Tibial artery (tissue), 4 donors: ENCODE data around the gene FSIP1.

Source experiments
- DNase-seq, 2 donors: peaks; one replicate each; pipeline ENCODE4 v3.0.0-alpha.2; 2019
- H3K27ac ChIP-seq, 2 donors: fragments of 200-600 bp; sonication (generic) in 1 of 2; 1 replicate in 1 of 2; 2 replicates in 1 of 2; pipeline ENCODE4 v1.5.1; 2018 to 2019; ENCODE audit warnings: mild to moderate bottlenecking in 1 of 2
- H3K27me3 ChIP-seq, 2 donors: fragments of 200-600 bp; sonication (generic) in 1 of 2; one replicate each; pipeline versions ENCODE4 v1.5.1 to v1.6.0; 2016 to 2019
- H3K36me3 ChIP-seq, 3 donors: fragments of 200-600 bp; sonication (generic) in 2 of 3; one replicate each; pipeline ENCODE4 v1.5.1; 2016 to 2019; ENCODE audit warnings: mild to moderate bottlenecking in 2 of 3
- H3K4me1 ChIP-seq, 4 donors: fragments of 200-600 bp; sonication (generic) in 2 of 4; 1 replicate in 3 of 4; 2 replicates in 1 of 4; pipeline ENCODE4 v1.5.1; 2016 to 2019
- H3K4me3 ChIP-seq, 2 donors: fragments of 200-600 bp; sonication (generic) in 1 of 2; 1 replicate in 1 of 2; 2 replicates in 1 of 2; pipeline ENCODE4 v1.5.1; 2018 to 2019; ENCODE audit warnings: mild to moderate bottlenecking in 2 of 2
- H3K9me3 ChIP-seq, 3 donors: fragments of 200-600 bp; sonication (generic) in 1 of 3; one replicate each; pipeline ENCODE4 v1.5.1; 2016 to 2019
- CTCF ChIP-seq, 2 experiments: fragments of 200-600 bp in 1 of 2; fragments of 450-650 bp in 1 of 2; IDR thresholded peaks; one replicate each; pipeline ENCODE4 v1.5.1; 2017 to 2019; ENCODE audit warnings: antibody characterized with exemption in 2 of 2, mild to moderate bottlenecking in 1 of 2, moderate library complexity in 1 of 2
- intact Hi-C: fragments of 100-400 bp; cut with DNase I; formaldehyde crosslinking; loops from one replicate; pipeline ENCODE4 v1.15.0; 2023; ENCODE audit warnings: low total_unique reads

FSIP1 gene

DNA sequence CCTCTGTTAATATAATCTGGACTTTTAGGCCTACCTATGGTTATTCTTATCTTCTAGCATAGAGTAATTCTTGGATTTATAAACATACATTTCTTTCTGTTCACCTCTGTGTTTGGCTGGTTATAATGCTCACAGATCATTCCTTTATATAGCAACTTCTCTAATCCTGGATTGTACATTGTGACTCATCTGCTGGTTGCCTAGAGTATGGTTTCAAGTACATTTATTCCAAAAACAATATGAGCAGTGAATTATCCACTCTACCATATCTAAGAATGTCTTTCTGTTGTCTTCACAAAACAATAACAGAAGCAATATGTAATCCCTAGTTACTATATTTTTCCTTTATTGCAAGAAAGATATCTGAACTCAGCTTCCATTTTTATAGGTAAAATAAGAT, 35.3 kb downstream of the FSIP1 start:
- no peak for DNase-seq
- Histone ChIP-seq H3K4me1 (no peaks in the 10 kb centered on the region), H3K9me3 (no peaks in the 10 kb centered on the region), H3K36me3 (no peaks in the 10 kb centered on the region), H3K27me3 (peaks cover 0 to 2% of the 10 kb centered on the region in 2 donors), H3K4me3 (no peak overlapping the region), H3K27ac (no peak overlapping the region)
- intact Hi-C loops, result loop anchor here (5.0 kb wide), 1 partner anchor 1025 kb away; no protein-coding TSS in a partner anchor
- no peak for TF ChIP-seq CTCF (IDR thresholded peaks at IDR 0.05)

DNA sequence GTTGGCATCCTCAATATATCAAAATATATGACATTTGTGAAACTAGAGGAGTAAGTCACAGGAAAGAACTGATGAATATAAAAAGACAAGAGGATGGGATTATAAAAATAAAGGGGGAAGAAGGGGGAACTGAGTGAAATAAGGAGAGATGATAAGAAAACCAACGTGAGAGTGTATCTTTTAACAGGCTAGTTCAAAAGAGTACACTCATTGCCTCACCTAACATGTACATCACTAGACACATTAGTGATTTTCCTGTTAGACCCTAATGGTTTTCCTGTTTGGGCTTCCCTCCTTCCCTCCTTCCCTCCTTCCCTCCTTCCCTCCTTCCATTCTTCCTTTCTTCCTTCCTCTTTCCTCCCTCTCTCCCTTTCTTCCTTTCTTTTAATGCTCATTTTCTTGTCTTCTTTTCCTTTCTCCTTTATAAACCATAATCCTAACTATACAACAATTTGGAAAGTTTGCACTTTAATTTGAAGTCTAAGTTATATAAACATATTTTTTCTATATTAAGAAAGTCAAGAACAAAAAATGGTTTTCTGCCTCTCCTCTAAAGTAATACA, 35.8 kb downstream of the FSIP1 start:
- H3K4me3 ChIP-seq, result no peak overlapping the region
- peaks cover 0 to 2% of the 10 kb centered on the region in 2 donors for H3K27me3 ChIP-seq
- no peaks in the 10 kb centered on the region for H3K4me1 ChIP-seq
- intact Hi-C loops, result loop anchor here (5.0 kb wide), 1 partner anchor 1024 kb away; no protein-coding TSS in a partner anchor
- no peaks in the 10 kb centered on the region for H3K9me3 ChIP-seq
- no peaks in the 10 kb centered on the region for H3K36me3 ChIP-seq
- no peak for TF ChIP-seq CTCF (IDR thresholded peaks at IDR 0.05)
- no peak for DNase-seq
- H3K27ac ChIP-seq, result no peak overlapping the region

GRCh38 chr15:39746176-39746575, 36.5 kb downstream of the FSIP1 start:
- peaks cover 0 to 2% of the 10 kb centered on the region in 2 donors for H3K27me3 ChIP-seq
- intact Hi-C loops, result loop anchor here (5.0 kb wide), 1 partner anchor 1024 kb away; no protein-coding TSS in a partner anchor
- H3K36me3 ChIP-seq, result no peaks in the 10 kb centered on the region
- H3K27ac ChIP-seq, result no peak overlapping the region
- TF ChIP-seq CTCF (IDR thresholded peaks at IDR 0.05), result no peak
- no peak overlapping the region for H3K4me3 ChIP-seq
- no peaks in the 10 kb centered on the region for H3K4me1 ChIP-seq
- no peaks in the 10 kb centered on the region for H3K9me3 ChIP-seq
- DNase-seq, result no peak

DNA sequence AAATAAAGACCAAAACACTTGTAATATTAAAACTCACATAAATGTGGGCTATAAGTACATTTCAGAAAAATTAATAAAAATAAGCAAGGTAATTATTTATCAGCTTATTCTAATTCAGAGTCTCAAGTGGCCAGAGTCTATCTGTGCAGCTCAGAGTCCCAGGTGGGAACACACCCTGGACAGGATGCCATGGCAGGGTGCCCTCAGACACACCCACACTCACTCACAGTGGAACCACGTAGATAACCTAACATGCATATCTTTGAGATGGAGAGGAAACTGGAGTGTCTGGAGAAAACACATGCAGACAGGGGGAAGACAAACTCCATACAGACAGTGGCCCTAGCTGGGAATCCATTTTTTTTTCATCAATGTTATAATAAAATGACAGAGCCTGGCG, 37.2 kb downstream of the FSIP1 start:
- DNase-seq, result no peak
- H3K27me3 ChIP-seq, result peaks cover 0 to 2% of the 10 kb centered on the region in 2 donors
- H3K36me3 ChIP-seq, result no peaks in the 10 kb centered on the region
- no peak overlapping the region for H3K4me3 ChIP-seq
- H3K27ac ChIP-seq, result no peak overlapping the region
- intact Hi-C loops, result loop anchor here (5.0 kb wide), 1 partner anchor 1023 kb away; no protein-coding TSS in a partner anchor
- no peak for TF ChIP-seq CTCF (IDR thresholded peaks at IDR 0.05)
- H3K4me1 ChIP-seq, result no peaks in the 10 kb centered on the region
- H3K9me3 ChIP-seq, result no peaks in the 10 kb centered on the region

- intact Hi-C loops, result loop anchor here (5.0 kb wide), 1 partner anchor 1022 kb away; no protein-coding TSS in a partner anchor
- no peak for TF ChIP-seq CTCF (IDR thresholded peaks at IDR 0.05)
Observed at GRCh38 chr15:39744334-39745103, 38.1 kb downstream of the FSIP1 start.

More at GRCh38 chr15:39744334-39745103, 38.1 kb downstream of the FSIP1 start:
- H3K4me1 ChIP-seq, result no peaks in the 10 kb centered on the region
- peaks cover 0 to 2% of the 10 kb centered on the region in 2 donors for H3K27me3 ChIP-seq
- H3K4me3 ChIP-seq, result no peak overlapping the region
- H3K27ac ChIP-seq, result no peak overlapping the region
- no peaks in the 10 kb centered on the region for H3K36me3 ChIP-seq
- H3K9me3 ChIP-seq, result no peaks in the 10 kb centered on the region
- DNase-seq, result no peak
